ENCODE measurements around the gene LOXHD1.

Gene LOXHD1

GRCh38 chr18:46629361-46629760, 27.7 kb downstream of the LOXHD1 start:
- DNase-seq (ENCODE audit: low read depth): no peak

DNA sequence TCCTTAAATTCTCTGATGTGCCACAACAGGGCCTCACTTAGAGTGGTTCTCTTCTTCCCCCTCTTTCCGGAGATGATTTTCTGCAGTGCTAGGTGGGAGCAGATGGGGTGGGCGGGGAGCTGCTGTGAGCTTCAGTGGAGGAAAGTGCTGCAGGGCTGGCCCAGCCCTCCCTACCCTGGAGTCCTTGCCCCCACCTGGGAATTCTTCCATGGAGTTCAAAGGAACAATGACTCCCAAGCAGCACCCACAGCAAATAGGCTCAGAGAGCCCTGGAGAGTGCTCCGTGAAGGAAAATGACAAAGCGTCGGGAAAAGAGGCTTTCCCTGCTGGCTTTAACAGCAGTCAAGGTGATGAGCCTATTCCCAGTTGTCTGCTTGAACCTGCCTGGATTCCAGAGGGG, 28.8 kb downstream of the LOXHD1 start:
- DNase-seq (ENCODE audit: low read depth): no peak

DNA sequence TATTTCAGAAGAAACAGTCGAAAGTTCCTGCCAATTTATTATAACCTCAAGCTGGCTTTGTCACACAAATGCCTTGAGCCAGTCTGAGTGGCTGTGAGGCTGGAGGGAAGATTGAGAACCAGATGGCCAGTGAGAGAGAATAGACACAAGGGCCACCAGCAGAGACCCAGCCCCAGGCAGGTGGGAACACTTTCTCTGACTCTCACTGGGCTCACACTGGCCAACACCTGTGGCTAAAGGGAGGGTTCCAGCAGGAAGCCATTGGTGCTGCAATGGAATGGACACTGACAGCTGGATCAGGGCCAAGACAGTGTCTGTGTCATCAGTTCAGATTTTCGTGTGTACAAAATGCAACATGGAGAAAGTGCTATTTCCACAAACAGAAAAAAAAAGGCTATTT, 29.9 kb downstream of the LOXHD1 start:
- no peak for DNase-seq (ENCODE audit: low read depth)

DNA sequence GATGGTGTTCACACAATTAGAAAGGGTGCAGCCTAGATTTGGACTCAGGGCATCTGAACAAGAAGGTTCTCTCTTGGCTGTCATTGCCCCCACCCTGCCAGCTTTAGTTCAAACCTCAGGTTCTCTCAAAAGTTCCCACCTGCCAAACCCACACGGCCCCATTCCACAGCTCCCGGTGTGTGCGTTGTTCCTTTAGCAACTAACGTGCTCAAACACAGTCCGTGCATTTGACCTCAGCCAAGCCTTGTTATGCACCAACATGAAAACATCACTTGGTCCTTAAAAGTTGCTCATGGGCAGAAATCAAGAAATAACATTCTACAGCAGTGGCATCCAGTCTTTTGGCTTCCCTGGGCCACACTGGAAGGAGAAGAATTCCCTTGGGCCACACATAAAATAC, 32.0 kb downstream of the LOXHD1 start:
- DNase-seq (ENCODE audit: low read depth): no peak

GRCh38 chr18:46624127-46624526, 32.9 kb downstream of the LOXHD1 start:
- no peak for DNase-seq (ENCODE audit: low read depth)

GRCh38 chr18:46623541-46623940, 33.5 kb downstream of the LOXHD1 start:
- no peak for DNase-seq (ENCODE audit: low read depth)

DNA sequence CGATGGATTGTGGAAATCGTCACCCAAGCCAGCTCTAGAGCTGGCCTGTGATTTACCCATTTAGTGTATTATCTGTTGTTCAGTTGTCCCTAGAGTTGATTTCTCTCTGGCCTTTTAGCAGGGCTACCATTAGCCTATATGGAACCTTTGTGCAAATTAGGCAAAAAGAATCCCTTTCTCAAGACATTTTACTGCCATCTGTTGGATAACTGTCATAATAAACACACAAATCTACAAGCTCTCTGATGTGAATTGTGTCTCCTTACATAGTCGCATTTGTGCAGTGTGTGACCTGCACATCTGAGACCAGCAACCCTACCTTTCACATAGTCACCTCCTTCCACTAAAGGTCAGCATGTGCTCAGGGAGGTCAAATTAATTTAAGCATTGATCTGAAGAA, 34.0 kb downstream of the LOXHD1 start:
- no peak for DNase-seq (ENCODE audit: low read depth)

- DNase-seq (ENCODE audit: low read depth): no peak
Measured at GRCh38 chr18:46622451-46622850, 34.6 kb downstream of the LOXHD1 start.

DNA sequence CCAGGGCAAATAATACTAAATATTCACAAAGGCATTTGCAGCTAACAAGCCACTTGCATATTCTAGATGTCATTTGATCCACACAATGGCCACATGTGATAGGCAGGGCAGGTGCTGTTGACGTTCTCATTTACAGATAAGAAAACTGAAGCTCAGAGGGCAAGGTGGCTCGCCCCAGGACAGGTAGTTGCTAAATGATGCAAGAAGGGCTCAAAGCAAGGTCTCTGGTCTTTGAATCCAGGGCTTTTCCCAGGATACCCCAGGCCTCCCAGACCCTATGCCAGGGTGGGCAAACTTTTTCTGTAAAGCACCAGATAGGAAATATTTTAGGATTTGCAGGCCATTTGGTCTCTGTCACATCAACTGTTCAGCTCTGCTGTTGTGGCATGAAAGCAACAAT, 35.1 kb downstream of the LOXHD1 start:
- DNase-seq (ENCODE audit: low read depth): no peak

DNA sequence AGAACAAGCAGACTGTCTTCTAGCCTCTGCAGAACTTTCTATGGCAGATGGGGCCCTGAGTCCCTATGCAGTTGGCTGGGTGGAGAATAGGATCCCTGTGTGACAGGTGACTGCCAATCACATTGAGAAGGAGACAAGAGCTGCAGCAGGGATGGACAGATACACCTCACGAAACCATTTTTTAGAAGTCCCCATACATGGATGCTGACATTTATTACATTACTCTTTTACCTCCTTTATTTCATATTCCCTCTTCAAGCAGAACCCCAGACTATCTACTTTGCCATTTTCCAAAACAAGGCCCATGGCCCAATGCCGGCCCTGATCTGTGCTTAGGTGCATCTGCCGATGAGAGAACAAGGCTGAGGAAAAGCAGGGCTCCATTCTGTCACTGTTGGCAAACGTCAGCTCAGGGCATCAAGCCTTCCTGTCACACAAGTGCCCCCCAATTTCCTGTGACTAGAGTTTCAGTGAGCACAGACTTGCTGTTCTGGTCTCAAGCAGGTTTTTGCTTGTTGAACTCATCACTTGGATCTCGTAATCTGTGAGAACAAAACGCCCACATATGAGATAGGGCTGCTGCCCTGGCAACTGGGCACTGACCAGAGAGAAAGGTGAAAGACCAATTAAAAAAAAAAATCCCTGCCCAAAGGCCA, 35.8 kb downstream of the LOXHD1 start:
- no peak for DNase-seq (ENCODE audit: low read depth)

DNA sequence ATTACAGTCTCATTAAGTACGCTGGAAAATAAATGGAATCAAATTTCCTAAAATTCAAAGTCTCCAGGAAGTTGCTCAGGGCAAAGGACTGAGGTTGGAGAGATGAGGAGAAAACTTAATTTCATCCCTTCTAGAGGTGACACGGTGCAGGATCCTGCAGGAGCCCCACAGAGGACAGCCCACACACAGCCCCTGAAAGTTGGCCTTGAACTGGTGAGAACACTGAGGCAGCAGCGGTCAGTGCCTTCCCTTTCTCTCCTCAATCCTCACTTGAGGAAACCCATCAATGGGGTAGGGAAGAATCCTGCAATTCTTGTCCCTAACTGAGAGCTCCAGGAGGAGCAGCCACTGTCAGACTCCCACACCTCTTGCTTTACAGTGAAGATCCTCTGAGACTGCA, 37.5 kb downstream of the LOXHD1 start:
- no peak for DNase-seq (ENCODE audit: low read depth)

DNA sequence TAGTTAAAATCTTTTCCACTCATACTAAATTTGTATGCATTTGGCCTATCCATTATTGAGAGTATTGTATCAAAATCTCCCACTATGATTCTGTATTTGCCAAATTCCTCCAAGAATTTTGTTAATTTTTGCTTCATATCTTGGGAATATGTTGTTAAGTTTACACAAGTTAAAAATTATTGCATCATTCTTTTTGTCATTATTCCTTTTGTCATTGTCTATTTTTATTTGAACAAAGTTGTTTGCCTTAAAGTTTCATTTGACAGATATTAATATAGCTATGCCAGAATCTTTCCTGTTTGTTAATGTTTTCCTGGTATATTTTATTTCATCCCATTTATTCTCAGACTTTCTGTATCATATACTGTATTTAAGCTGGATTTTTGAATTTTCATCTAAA, 41.3 kb downstream of the LOXHD1 start:
- no peak for DNase-seq (ENCODE audit: low read depth)

- DNase-seq (ENCODE audit: low read depth): no peak
Measured at GRCh38 chr18:46609048-46609447, 48.0 kb downstream of the LOXHD1 start.

DNA sequence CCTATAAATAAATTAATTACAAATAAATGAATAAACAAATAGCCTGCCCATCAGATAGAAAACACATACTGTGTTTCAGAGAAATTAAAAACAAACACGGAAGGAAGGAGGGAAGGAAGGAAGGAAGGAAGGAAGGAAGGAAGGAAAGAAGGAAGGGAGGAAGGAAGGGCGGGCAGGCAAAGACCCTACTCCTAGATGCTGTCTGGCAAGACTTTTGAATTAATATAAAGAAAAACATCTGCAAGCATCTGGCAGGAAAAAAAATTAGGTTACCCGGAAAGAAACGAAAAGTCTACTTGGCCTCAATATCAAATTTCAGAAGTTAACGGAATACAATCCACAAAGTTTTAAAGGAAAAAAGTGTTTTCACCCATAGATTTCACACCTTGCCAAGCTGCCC, 49.1 kb downstream of the LOXHD1 start:
- DNase-seq (ENCODE audit: low read depth): no peak

GRCh38 chr18:46601141-46601805, 55.7 kb downstream of the LOXHD1 start:
- no peak for DNase-seq (ENCODE audit: low read depth)

- DNase-seq (ENCODE audit: low read depth): no peak
Measured at GRCh38 chr18:46596119-46596518, 60.9 kb downstream of the LOXHD1 start.

DNA sequence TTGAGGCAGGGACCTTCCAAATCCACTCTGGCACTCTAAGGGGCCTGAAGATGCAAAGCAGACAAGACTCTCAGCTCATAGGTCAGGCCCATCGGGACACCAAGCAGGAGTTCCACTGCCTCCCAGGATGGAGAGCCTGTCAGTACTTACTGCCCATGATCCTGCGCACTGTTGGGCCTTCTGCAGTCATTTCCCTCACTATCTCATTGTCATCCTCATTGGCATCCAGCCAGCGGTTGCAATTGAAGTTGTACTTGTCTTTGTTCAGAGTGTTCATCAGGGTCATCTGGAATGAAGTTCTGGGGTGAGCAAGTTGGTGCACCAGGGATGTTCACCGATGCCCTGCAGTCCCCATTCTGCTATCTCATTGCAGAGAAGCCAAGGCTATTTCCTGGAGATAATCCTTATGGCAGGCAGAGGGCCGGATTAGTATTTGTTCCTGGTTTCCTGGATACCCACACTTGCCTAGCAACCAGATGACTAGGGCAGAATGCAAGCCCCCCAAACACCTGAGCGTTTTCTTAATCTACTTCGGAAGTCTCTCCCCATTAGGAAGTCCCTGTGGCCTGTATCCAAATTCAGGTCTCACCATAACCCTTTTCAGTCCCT, 65.1 kb downstream of the LOXHD1 start:
- DNase-seq (ENCODE audit: low read depth): no peak

GRCh38 chr18:46590103-46590502, 66.9 kb downstream of the LOXHD1 start:
- no peak for DNase-seq (ENCODE audit: low read depth)

GRCh38 chr18:46588971-46589660, 67.9 kb downstream of the LOXHD1 start:
- DNase-seq (ENCODE audit: low read depth): no peak

GRCh38 chr18:46587600-46587999, 69.4 kb downstream of the LOXHD1 start:
- no peak for DNase-seq (ENCODE audit: low read depth)

- DNase-seq (ENCODE audit: low read depth): no peak
Measured at GRCh38 chr18:46583711-46584110, 73.3 kb downstream of the LOXHD1 start.

DNA sequence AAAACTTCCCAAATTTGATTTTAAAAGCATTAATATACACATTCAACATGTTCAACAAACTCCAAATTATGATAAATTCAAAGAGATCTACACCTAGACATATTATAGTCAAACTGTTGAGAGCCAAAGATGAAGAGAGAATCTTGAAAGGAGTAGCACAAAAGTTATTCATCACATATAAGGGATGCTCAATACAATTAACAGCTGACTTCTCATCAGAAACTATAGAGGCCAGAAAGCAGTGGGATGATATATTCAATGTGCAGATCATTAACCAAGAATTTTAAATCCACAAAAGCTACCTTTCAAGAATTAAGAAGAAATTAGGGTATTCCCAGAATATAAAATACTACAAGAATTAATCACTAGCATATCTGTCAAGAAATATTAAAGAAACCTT, 75.4 kb downstream of the LOXHD1 start:
- DNase-seq (ENCODE audit: low read depth): no peak

- no peak for DNase-seq (ENCODE audit: low read depth)
Measured at GRCh38 chr18:46578987-46579386, 78.0 kb downstream of the LOXHD1 start.
